Measurements from ENCODE around the gene APOE.

APOE gene

DNA sequence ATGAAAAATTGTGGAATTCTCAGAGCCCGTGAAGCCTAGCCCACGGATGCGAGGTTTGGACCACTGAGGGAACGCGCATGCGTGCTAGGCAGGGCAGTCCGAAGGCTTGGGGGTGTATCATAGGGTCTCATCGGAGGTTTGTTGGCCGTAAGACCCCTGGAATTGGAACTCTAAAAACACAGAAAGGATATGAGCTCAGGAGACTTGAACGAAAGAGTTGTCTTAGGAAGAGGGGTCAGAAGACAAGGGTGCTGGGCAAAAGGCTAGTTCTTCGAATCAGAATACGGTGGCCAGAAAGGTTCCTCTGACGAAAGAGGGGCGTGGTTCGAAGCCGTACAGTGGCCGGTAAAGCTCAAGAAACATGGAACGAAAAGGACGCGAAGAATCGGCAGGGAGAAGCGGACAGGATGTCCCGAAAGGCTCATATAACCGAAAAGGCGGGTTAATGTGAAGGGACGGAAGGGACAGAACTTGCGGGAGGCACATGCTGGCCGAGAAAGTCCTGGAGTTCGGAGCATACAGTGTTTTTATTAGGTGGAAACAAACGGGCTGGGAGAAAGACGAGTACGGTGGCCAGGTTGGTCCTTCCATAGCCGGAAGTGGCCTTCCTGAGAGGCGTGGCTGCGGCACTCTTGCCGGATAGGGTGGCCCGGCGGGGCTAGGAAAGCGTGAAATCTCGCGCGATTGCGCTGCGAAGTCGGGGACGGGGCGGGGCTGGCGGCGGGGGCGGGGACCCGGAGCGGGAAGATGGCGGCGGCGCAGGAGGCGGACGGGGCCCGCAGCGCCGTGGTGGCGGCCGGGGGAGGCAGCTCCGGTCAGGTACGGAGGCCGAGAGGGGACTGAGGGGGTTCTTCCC, 49.3 kb downstream of the APOE start, which contains the start of gene CLPTM1:
CLPTM1 (plus strand) TSS at position 732 of the 856 bp plus-strand sequence; CDS start at position 748, 16 bp downstream.
- DNase-seq, result peak; percentile 98

GRCh38 chr19:44955505-44956439, 50.2 kb downstream of the APOE start:
- peak; percentile 38 for DNase-seq

GRCh38 chr19:44957526-44957925, 51.9 kb downstream of the APOE start:
- no peak for DNase-seq

DNA sequence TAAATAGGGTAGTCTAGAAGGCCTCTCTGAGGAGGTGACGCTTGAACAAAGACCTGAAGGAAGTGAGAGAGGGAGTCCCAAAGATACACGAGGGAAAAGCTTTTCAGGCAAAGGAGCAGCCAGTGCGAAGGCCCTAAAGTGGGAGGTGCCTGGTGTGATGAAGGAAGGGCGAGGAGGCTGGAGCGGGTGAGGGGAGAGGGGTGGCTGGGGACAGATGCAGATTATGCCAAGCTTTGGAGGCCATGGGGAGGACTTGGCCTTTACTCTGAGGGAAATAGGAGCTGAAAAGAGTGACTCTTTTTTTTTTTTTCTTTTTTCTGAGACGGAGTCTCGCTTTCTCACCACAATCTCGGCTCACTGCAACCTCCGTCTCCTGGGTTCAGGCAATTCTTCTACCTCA, 52.5 kb downstream of the APOE start:
- no peak for DNase-seq
